HepG2 (cell line): Measurements from ENCODE around the gene GLIS2. TPM values are rescaled to one million over a fixed set of nuclear protein-coding genes. Genes with fewer than 3 reads are reported as not detected.

Experiments used
- ATAD3A ChIP-seq: sonication (generic); formaldehyde crosslinking; IDR thresholded peaks from 2 replicates; pipeline ENCODE4 v1.4.0; 2020; ENCODE audit warnings: missing genetic modification reagents
- ELK4 ChIP-seq: sonication (generic); formaldehyde crosslinking; IDR thresholded peaks from 2 replicates; pipeline ENCODE4 v1.9.0; 2021; ENCODE audit warnings: missing genetic modification reagents, borderline replicate concordance
- ERF ChIP-seq: IDR thresholded peaks from 2 replicates; pipeline ENCODE4 v1.6.1; 2018; ENCODE audit warnings: missing biosample characterization, missing genetic modification reagents
- IRF2 ChIP-seq: IDR thresholded peaks from 2 replicates; pipeline ENCODE4 v1.6.1; 2018; ENCODE audit warnings: missing genetic modification reagents, missing compliant biosample characterization
- JARID2 ChIP-seq: sonication (generic); formaldehyde crosslinking; IDR thresholded peaks from 2 replicates; pipeline ENCODE4 v1.8.1; 2023; ENCODE audit warnings: missing genetic modification reagents, inconsistent platforms; ENCODE audit not compliant: insufficient replicate concordance
- KDM3A ChIP-seq: IDR thresholded peaks from 2 replicates; pipeline ENCODE4 v1.6.1; 2018; ENCODE audit warnings: low read depth, missing compliant biosample characterization
- NFIC ChIP-seq: IDR thresholded peaks from 2 replicates; pipeline ENCODE4 v1.6.1; 2012; ENCODE audit warnings: mild to moderate bottlenecking, low read length, inconsistent platforms
- PHF8 ChIP-seq: sonication (generic); formaldehyde crosslinking; IDR thresholded peaks from 2 replicates; pipeline ENCODE4 v1.5.0; 2020; ENCODE audit warnings: missing genetic modification reagents
- PRDM4 ChIP-seq: sonication (generic); formaldehyde crosslinking; IDR thresholded peaks from 2 replicates; pipeline ENCODE4 v1.9.0; 2021; ENCODE audit warnings: missing genetic modification reagents, borderline replicate concordance
- RAD21 ChIP-seq: fragments of 450-650 bp; formaldehyde crosslinking; IDR thresholded peaks from 2 replicates; pipeline ENCODE4 v1.5.0; 2020; ENCODE audit warnings: mild to moderate bottlenecking
- RCOR2 ChIP-seq: IDR thresholded peaks from 2 replicates; pipeline ENCODE4 v1.6.1; 2016; ENCODE audit warnings: missing biosample characterization, missing genetic modification reagents
- RELA ChIP-seq: sonication (generic); formaldehyde crosslinking; IDR thresholded peaks from 2 replicates; pipeline ENCODE4 v1.4.0; 2020; ENCODE audit warnings: missing genetic modification reagents
- SALL1 ChIP-seq: sonication (generic); formaldehyde crosslinking; IDR thresholded peaks from 2 replicates; pipeline ENCODE4 v1.8.0; 2022; ENCODE audit warnings: mild to moderate bottlenecking, missing genetic modification reagents
- SPEN ChIP-seq: sonication (generic); formaldehyde crosslinking; IDR thresholded peaks from 2 replicates; pipeline ENCODE4 v1.5.1; 2020; ENCODE audit warnings: low read depth, mild to moderate bottlenecking, missing genetic modification reagents
- SRSF4 ChIP-seq: fragments of 200-400 bp; formaldehyde crosslinking; IDR thresholded peaks from one replicate; pipeline ENCODE4 v1.6.1; 2018; ENCODE audit warnings: mild to moderate bottlenecking, low read depth, low read length, moderate library complexity; ENCODE audit not compliant: poor library complexity, severe bottlenecking
- TOPORS ChIP-seq: sonication (generic); formaldehyde crosslinking; IDR thresholded peaks from 2 replicates; pipeline ENCODE4 v1.8.0; 2023; ENCODE audit warnings: mild to moderate bottlenecking, missing genetic modification reagents
- XRCC5 ChIP-seq: fragments of 200-400 bp; formaldehyde crosslinking; optimal IDR thresholded peaks from 2 replicates; pipeline ENCODE3; 2017; ENCODE audit warnings: mild to moderate bottlenecking, low read length
- ZBTB3 ChIP-seq: sonication (generic); formaldehyde crosslinking; IDR thresholded peaks from 2 replicates; pipeline ENCODE4 v1.4.0; 2020; ENCODE audit warnings: low read depth, mild to moderate bottlenecking, moderate library complexity, missing genetic modification reagents, borderline replicate concordance
- ZC3H4 ChIP-seq: sonication (generic); formaldehyde crosslinking; IDR thresholded peaks from 2 replicates; pipeline ENCODE4 v1.4.0; 2020; ENCODE audit warnings: missing genetic modification reagents, borderline replicate concordance
- ZFP82 ChIP-seq: sonication (generic); formaldehyde crosslinking; IDR thresholded peaks from 2 replicates; pipeline ENCODE4 v1.5.1; 2020; ENCODE audit warnings: mild to moderate bottlenecking, missing genetic modification reagents, borderline replicate concordance
- ZNF160 ChIP-seq: sonication (generic); formaldehyde crosslinking; IDR thresholded peaks from 2 replicates; pipeline ENCODE4 v1.8.0; 2022; ENCODE audit warnings: mild to moderate bottlenecking, inconsistent platforms, missing genetic modification reagents
- ZNF280D ChIP-seq: sonication (generic); formaldehyde crosslinking; IDR thresholded peaks from 2 replicates; pipeline ENCODE4 v1.5.1; 2020; ENCODE audit warnings: mild to moderate bottlenecking, missing genetic modification reagents
- ZNF34 ChIP-seq: sonication (generic); formaldehyde crosslinking; IDR thresholded peaks from 2 replicates; pipeline ENCODE4 v1.4.0; 2020; ENCODE audit warnings: mild to moderate bottlenecking, missing genetic modification reagents, borderline replicate concordance
- ZNF678 ChIP-seq: sonication (generic); formaldehyde crosslinking; IDR thresholded peaks from 2 replicates; pipeline ENCODE4 v1.4.0; 2020; ENCODE audit warnings: mild to moderate bottlenecking, missing genetic modification reagents
- ZNF749 ChIP-seq: sonication (generic); formaldehyde crosslinking; IDR thresholded peaks from 2 replicates; pipeline ENCODE4 v1.8.0; 2022; ENCODE audit warnings: mild to moderate bottlenecking, missing genetic modification reagents, moderate library complexity, borderline replicate concordance
- polyA plus RNA-seq, 8 experiments: library from polyadenylated mRNA; depleted of rRNA in 3 of 8; stranded (reverse) in 7 of 8; unstranded in 1 of 8; fragments of >200 nt; fragmentation: Illumina TruSeq in 4 of 8; extraction: Trizol in 4 of 8; gene quantifications; 2 replicates each; pipeline versions ENCODE4 v1.2.1 to v1.2.3, GENCODE V29; 2011 to 2016; ENCODE audit warnings: low read depth in 4 of 8, missing spikeins in 1 of 8, mixed read lengths in 1 of 8; ENCODE audit not compliant: insufficient read depth in 1 of 8
- total RNA-seq, 5 experiments: library from RNA; depleted of rRNA; stranded (reverse); fragments of >200 nt; fragmentation: Illumina TruSeq; extraction: Trizol; gene quantifications; 2 replicates each; pipeline ENCODE4 v1.2.3, GENCODE V29; 2016; ENCODE audit warnings: low read depth in 1 of 5

GLIS2 gene
- total and polyA plus RNA-seq, 2 of the 13 experiments (the other 11 are each of a cell fraction or from before 2014, with no cell fraction given) = 0.28 to 0.29 TPM

- TF ChIP-seq ZBTB3 (CRISPR knock-in tag) (no peak), RELA (CRISPR knock-in tag) (no peak), JARID2 (CRISPR knock-in tag) (no peak), NFIC (no peak), PHF8 (CRISPR knock-in tag) (peak; percentile 24; the same call in 1 of the 2 replicates), ZNF34 (CRISPR knock-in tag) (no peak), RAD21 (peak; percentile 96), XRCC5 (peak; percentile 31), ZC3H4 (no peak), PRDM4 (CRISPR knock-in tag) (no peak), ZNF678 (CRISPR knock-in tag) (no peak), ZNF280D (CRISPR knock-in tag) (no peak), TOPORS (CRISPR knock-in tag) (no peak), ZFP82 (CRISPR knock-in tag) (no peak), ATAD3A (CRISPR knock-in tag) (no peak), RCOR2 (CRISPR knock-in tag) (no peak), ZNF160 (no peak), ERF (CRISPR knock-in tag) (0 out of 2 replicates have a peak, but pooled peaks have one; percentile 30), KDM3A (0 out of 2 replicates have a peak, but pooled peaks have one; percentile 63), ELK4 (CRISPR knock-in tag) (no peak), SRSF4 (no peak), SPEN (peak; percentile 47; the same call in 1 of the 2 replicates), IRF2 (no peak), SALL1 (CRISPR knock-in tag) (peak; percentile 39; the same call in 1 of the 2 replicates), ZNF749 (CRISPR knock-in tag) (no peak; the same call in 1 of the 2 replicates)
These were observed 43.1 kb downstream of the GLIS2 start (continued) for GRCh38 chr16:4358831-4359561.
